Testis (tissue), 2 donors: ENCODE results near the gene GPR171.

Experiments used
- CTCF ChIP-seq, 3 experiments: fragments of 450-650 bp in 2 of 3; fragments of 200-600 bp in 1 of 3; sonication (generic) in 1 of 3; IDR thresholded peaks; one replicate each; pipeline ENCODE4 v1.5.1; 2016 to 2019; ENCODE audit warnings: antibody characterized with exemption in 3 of 3, mild to moderate bottlenecking in 2 of 3, moderate library complexity in 1 of 3
- POLR2A ChIP-seq: fragments of 450-650 bp; IDR thresholded peaks from one replicate; pipeline ENCODE4 v1.6.1; 2017; ENCODE audit warnings: antibody characterized with exemption, mild to moderate bottlenecking, moderate library complexity

- TF ChIP-seq CTCF (IDR thresholded peaks at IDR 0.05) (no peak), POLR2A (no peak)
These were observed 7.2 kb downstream of the GPR171 start for GRCh38 chr3:151195826-151196225.
